Neural cell (in vitro differentiated cells): Measurements from ENCODE around the gene KIZ.

Experiments used
- EP300 ChIP-seq: fragments of 450-650 bp; conservative IDR thresholded peaks from 2 replicates; pipeline ENCODE4 v1.6.1; 2014; ENCODE audit warnings: antibody characterized with exemption, mild to moderate bottlenecking, moderate library complexity; ENCODE audit not compliant: poor library complexity, severe bottlenecking
- EZH2 ChIP-seq: fragments of 200-600, 300-800 bp; shearing (Covaris generic), sonication (generic); IDR thresholded peaks from 2 replicates; pipeline ENCODE4 v1.6.1; 2014; ENCODE audit warnings: antibody characterized with exemption, low read length, borderline replicate concordance, mild to moderate bottlenecking; ENCODE audit not compliant: insufficient read depth, poor library complexity, severe bottlenecking
- MXI1 ChIP-seq: fragments of 450-650 bp; conservative IDR thresholded peaks from 2 replicates; pipeline ENCODE4 v1.6.1; 2014; ENCODE audit warnings: antibody characterized with exemption, mild to moderate bottlenecking; ENCODE audit not compliant: poor library complexity, severe bottlenecking
- POLR2AphosphoS5 ChIP-seq: IDR thresholded peaks from 2 replicates; pipeline ENCODE4 v1.6.1; 2012
- RAD21 ChIP-seq: fragments of 450-650 bp; conservative IDR thresholded peaks from 2 replicates; pipeline ENCODE4 v1.6.1; 2014; ENCODE audit warnings: antibody characterized with exemption, mild to moderate bottlenecking, moderate library complexity
- SMC3 ChIP-seq: fragments of 450-650 bp; conservative IDR thresholded peaks from 2 replicates; pipeline ENCODE4 v1.6.1; 2014; ENCODE audit warnings: antibody characterized with exemption, mild to moderate bottlenecking, moderate library complexity; ENCODE audit not compliant: poor library complexity
- TAF1 ChIP-seq: IDR thresholded peaks from 2 replicates; pipeline ENCODE4 v1.6.1; 2012; ENCODE audit warnings: low read depth
- TF ChIP-seq, protein P1 (sequence below): fragments of 450-650 bp; IDR thresholded peaks from 2 replicates; pipeline ENCODE4 v1.5.1; 2014; ENCODE audit warnings: antibody characterized with exemption, mild to moderate bottlenecking, moderate library complexity; ENCODE audit not compliant: poor library complexity, severe bottlenecking
- TF ChIP-seq, protein P2 (sequence below): IDR thresholded peaks from 2 replicates; pipeline ENCODE4 v1.6.1; 2012; ENCODE audit warnings: borderline replicate concordance

DNA sequence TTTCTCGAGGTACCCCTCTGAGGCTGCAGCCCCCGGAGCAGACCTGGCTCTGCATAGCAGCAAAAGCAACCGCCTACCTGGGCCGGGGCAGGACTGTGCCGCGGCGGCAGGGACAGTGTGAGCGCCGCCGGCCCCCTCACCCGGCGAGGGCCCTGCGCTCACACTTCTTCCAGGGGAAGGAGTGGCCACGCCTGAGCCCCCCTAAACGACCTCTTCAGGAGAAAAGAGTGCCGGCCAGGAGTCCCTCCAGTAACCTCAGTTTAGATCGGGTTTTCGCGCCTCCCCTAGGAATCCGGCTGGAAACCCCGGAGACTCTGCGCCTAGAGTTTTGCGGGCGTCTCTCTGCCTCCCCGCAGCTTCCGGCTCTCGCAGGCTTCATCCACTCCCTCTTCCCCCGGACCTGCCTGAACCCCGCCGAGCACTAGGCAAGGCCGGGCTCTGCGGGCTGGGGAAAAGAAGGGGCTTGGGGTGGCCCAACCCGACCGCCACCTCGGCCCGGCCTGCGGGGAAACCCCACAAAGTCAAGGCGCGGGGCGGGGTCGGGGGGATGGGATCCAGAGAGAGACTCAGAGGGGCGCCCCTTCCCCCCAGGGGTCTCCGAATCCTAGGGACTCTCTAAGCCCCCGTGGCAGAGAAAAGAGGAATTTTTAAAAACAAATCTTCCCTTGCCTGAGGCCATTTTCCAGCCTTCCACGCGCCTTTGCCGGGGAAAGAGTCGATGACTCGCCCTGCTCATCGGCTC lies 20.3 kb upstream of the KIZ start:
- TF ChIP-seq POLR2AphosphoS5 (no peak), EZH2 (peak; percentile 96), EP300 (no peak), MXI1 (no peak), RAD21 (no peak), TAF1 (no peak), SMC3 (no peak)
- TF ChIP-seq, protein P1, sequence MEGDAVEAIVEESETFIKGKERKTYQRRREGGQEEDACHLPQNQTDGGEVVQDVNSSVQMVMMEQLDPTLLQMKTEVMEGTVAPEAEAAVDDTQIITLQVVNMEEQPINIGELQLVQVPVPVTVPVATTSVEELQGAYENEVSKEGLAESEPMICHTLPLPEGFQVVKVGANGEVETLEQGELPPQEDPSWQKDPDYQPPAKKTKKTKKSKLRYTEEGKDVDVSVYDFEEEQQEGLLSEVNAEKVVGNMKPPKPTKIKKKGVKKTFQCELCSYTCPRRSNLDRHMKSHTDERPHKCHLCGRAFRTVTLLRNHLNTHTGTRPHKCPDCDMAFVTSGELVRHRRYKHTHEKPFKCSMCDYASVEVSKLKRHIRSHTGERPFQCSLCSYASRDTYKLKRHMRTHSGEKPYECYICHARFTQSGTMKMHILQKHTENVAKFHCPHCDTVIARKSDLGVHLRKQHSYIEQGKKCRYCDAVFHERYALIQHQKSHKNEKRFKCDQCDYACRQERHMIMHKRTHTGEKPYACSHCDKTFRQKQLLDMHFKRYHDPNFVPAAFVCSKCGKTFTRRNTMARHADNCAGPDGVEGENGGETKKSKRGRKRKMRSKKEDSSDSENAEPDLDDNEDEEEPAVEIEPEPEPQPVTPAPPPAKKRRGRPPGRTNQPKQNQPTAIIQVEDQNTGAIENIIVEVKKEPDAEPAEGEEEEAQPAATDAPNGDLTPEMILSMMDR, result no peak
- TF ChIP-seq, protein P2, sequence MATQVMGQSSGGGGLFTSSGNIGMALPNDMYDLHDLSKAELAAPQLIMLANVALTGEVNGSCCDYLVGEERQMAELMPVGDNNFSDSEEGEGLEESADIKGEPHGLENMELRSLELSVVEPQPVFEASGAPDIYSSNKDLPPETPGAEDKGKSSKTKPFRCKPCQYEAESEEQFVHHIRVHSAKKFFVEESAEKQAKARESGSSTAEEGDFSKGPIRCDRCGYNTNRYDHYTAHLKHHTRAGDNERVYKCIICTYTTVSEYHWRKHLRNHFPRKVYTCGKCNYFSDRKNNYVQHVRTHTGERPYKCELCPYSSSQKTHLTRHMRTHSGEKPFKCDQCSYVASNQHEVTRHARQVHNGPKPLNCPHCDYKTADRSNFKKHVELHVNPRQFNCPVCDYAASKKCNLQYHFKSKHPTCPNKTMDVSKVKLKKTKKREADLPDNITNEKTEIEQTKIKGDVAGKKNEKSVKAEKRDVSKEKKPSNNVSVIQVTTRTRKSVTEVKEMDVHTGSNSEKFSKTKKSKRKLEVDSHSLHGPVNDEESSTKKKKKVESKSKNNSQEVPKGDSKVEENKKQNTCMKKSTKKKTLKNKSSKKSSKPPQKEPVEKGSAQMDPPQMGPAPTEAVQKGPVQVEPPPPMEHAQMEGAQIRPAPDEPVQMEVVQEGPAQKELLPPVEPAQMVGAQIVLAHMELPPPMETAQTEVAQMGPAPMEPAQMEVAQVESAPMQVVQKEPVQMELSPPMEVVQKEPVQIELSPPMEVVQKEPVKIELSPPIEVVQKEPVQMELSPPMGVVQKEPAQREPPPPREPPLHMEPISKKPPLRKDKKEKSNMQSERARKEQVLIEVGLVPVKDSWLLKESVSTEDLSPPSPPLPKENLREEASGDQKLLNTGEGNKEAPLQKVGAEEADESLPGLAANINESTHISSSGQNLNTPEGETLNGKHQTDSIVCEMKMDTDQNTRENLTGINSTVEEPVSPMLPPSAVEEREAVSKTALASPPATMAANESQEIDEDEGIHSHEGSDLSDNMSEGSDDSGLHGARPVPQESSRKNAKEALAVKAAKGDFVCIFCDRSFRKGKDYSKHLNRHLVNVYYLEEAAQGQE, result no peak
